Measurements from ENCODE around the gene PAQR4. TPM values are rescaled to one million over a fixed set of nuclear protein-coding genes. Genes with fewer than 3 reads are reported as not detected.
A peak's percentile ranks its signal among the peaks of the same experiment; 100 is the strongest.

The PAQR4 gene
- total and polyA plus RNA-seq, 10 of the 15 experiments (the other 5 are each of a cell fraction or from before 2014, with no cell fraction given): 0.39 to 31.8 (median 13.5) TPM

GRCh38 chr16:2968738-2969544, at the start of gene PAQR4 (continued):
- TF ChIP-seq MAX (IDR thresholded peaks at IDR 0.05; ENCODE audit: low read depth, low read length): peak; percentile 68; the same call in 1 of the 2 replicates
- no peak for TF ChIP-seq NFYA (IDR thresholded peaks at IDR 0.05; ENCODE audit: borderline replicate concordance, low read depth, low read length)
- TF ChIP-seq RFX5 (IDR thresholded peaks at IDR 0.05; ENCODE audit: low read depth, low read length): 0 out of 2 replicates have a peak, but pooled peaks have one; percentile 41
- TF ChIP-seq REST (IDR thresholded peaks at IDR 0.05; ENCODE audit: low read depth, low read length): peak; percentile 99
- peak; percentile 48 for TF ChIP-seq YY1 (IDR thresholded peaks at IDR 0.05; ENCODE audit: low read depth, low read length)
- 0 out of 2 replicates have a peak, but pooled peaks have one; percentile 20 for TF ChIP-seq POLR2A (IDR thresholded peaks at IDR 0.05; ENCODE audit: low read depth, low read length)
- TF ChIP-seq ZNF622 (IDR thresholded peaks at IDR 0.05): no peak
- peak; percentile 89; the same call in 2 of the 3 replicates for TF ChIP-seq POU2F2 (IDR thresholded peaks at IDR 0.05; ENCODE audit: borderline replicate concordance, low read depth, low read length)
- TF ChIP-seq ATF7 (IDR thresholded peaks at IDR 0.05; ENCODE audit: low read depth): peak; percentile 35; the same call in 1 of the 2 replicates
- TF ChIP-seq ZSCAN29 (IDR thresholded peaks at IDR 0.05): no peak
- TF ChIP-seq ETV6 (conservative IDR thresholded peaks at IDR 0.05 in 1 of 2, IDR thresholded peaks at IDR 0.05 in 1 of 2; ENCODE audit: borderline replicate concordance in 1 of 2, low read depth in 1 of 2): no peak
- peak; percentile 9; the same call in 1 of the 2 replicates for TF ChIP-seq CHD2 (IDR thresholded peaks at IDR 0.05; ENCODE audit: borderline replicate concordance, low read depth, low read length)
- TF ChIP-seq TCF12 (IDR thresholded peaks at IDR 0.05; ENCODE audit: low read depth, low read length): 0 out of 2 replicates have a peak, but pooled peaks have one; percentile 4
- peak in 1 of 2 experiments; percentile 20; a peak in 1 of 4 replicates for TF ChIP-seq IKZF2 (IDR thresholded peaks at IDR 0.05)
